ENCODE results near the gene OR5C1.

OR5C1 gene

GRCh38 chr9:122779181-122779580 lies 9.6 kb upstream of the OR5C1 start:
- TF ChIP-seq YY1 (tag by site-specific recombination; IDR thresholded peaks at IDR 0.05) = no peak
- no peak for TF ChIP-seq ZNF530 (tag by site-specific recombination; IDR thresholded peaks at IDR 0.05; ENCODE audit: low read depth)
- TF ChIP-seq ZNF112 (tag by site-specific recombination; IDR thresholded peaks at IDR 0.05) = no peak
- no peak for TF ChIP-seq ZFP37 (tag by site-specific recombination; IDR thresholded peaks at IDR 0.05)
- TF ChIP-seq ZNF266 (tag by site-specific recombination; IDR thresholded peaks at IDR 0.05; ENCODE audit: low read depth) = no peak
- no peak for TF ChIP-seq ZBTB21 (tag by site-specific recombination; IDR thresholded peaks at IDR 0.05)
- no peak for TF ChIP-seq ZNF692 (tag by site-specific recombination; IDR thresholded peaks at IDR 0.05)
- no peak for TF ChIP-seq ZNF513 (tag by site-specific recombination; IDR thresholded peaks at IDR 0.05)
- no peak for TF ChIP-seq BCL11B (tag by site-specific recombination; IDR thresholded peaks at IDR 0.05; ENCODE audit: low read depth)
- no peak for TF ChIP-seq PRDM4 (tag by site-specific recombination; IDR thresholded peaks at IDR 0.05)
- TF ChIP-seq ZNF548 (tag by site-specific recombination; IDR thresholded peaks at IDR 0.05) = no peak
- Histone ChIP-seq H3K9me3 (ENCODE audit: control insufficient read depth, insufficient read depth, low read depth, low read length) (no peaks in the 10 kb centered on the region), H3K4me1 (ENCODE audit: control insufficient read depth, insufficient read depth, low read length) (no peaks in the 10 kb centered on the region), H3K27ac (ENCODE audit: extremely low read depth, low read depth, low read length) (no peak overlapping the region), H3K36me3 (ENCODE audit: control insufficient read depth in 2 of 2, insufficient read depth in 1 of 2, low read length in 2 of 2) (no peaks in the 10 kb centered on the region), H3K4me3 (ENCODE audit: low read depth, low read length) (no peak overlapping the region)
- ChIA-PET POLR2A (interaction anchor here (0.6 kb wide), 1 partner anchor 20 kb away, joined by 3 read pairs; no protein-coding TSS in a partner anchor), CTCF (interaction anchor here (1.0 to 2.0 kb wide), 4 partner anchors 29 to 680 kb away, joined by 3 to 7 read pairs (median 4); no protein-coding TSS in a partner anchor)

- TF ChIP-seq ZNF560 (tag by site-specific recombination; IDR thresholded peaks at IDR 0.05; ENCODE audit: borderline replicate concordance) = no peak
- no peak for TF ChIP-seq ZNF558 (tag by site-specific recombination; IDR thresholded peaks at IDR 0.05)
- TF ChIP-seq ZNF555 (tag by site-specific recombination; conservative IDR thresholded peaks at IDR 0.05) = no peak
- TF ChIP-seq ZNF184 (tag by site-specific recombination; IDR thresholded peaks at IDR 0.05) = no peak
- ChIA-PET CTCF (no interaction called here), POLR2A (no interaction called here)
- H3K4me1 ChIP-seq (ENCODE audit: control insufficient read depth, insufficient read depth, low read length) = no peaks in the 10 kb centered on the region
- no peak overlapping the region for H3K4me3 ChIP-seq (ENCODE audit: low read depth, low read length)
- H3K27ac ChIP-seq (ENCODE audit: extremely low read depth, low read depth, low read length) = no peak overlapping the region
- no peaks in the 10 kb centered on the region for H3K9me3 ChIP-seq (ENCODE audit: control insufficient read depth, insufficient read depth, low read depth, low read length)
- no peaks in the 10 kb centered on the region for H3K36me3 ChIP-seq (ENCODE audit: control insufficient read depth in 2 of 2, insufficient read depth in 1 of 2, low read length in 2 of 2)
Measured at GRCh38 chr9:122780026-122780425, 8.7 kb upstream of the OR5C1 start.

- Histone ChIP-seq H3K4me1 (ENCODE audit: control insufficient read depth, insufficient read depth, low read length) (no peaks in the 10 kb centered on the region), H3K4me3 (ENCODE audit: low read depth, low read length) (no peak overlapping the region), H3K27ac (ENCODE audit: extremely low read depth, low read depth, low read length) (no peak overlapping the region), H3K9me3 (ENCODE audit: control insufficient read depth, insufficient read depth, low read depth, low read length) (no peaks in the 10 kb centered on the region), H3K36me3 (ENCODE audit: control insufficient read depth in 2 of 2, insufficient read depth in 1 of 2, low read length in 2 of 2) (no peaks in the 10 kb centered on the region)
- ChIA-PET POLR2A (interaction anchor here (0.7 kb wide), 1 partner anchor 9 kb away, joined by 7 read pairs; no protein-coding TSS in a partner anchor), CTCF (interaction anchor here (0.7 kb wide), 1 partner anchor 1464 kb away, joined by 3 read pairs; no protein-coding TSS in a partner anchor)
- no peak for TF ChIP-seq SP2 (tag by site-specific recombination; IDR thresholded peaks at IDR 0.05)
- TF ChIP-seq HOXC10 (CRISPR knock-in tag; IDR thresholded peaks at IDR 0.05) = no peak
- no peak for TF ChIP-seq ZNF354C (tag by site-specific recombination; IDR thresholded peaks at IDR 0.05; ENCODE audit: borderline replicate concordance, low read depth)
- TF ChIP-seq ZNF513 (tag by site-specific recombination; IDR thresholded peaks at IDR 0.05) = no peak
- TF ChIP-seq ZNF791 (tag by site-specific recombination; IDR thresholded peaks at IDR 0.05) = no peak
- no peak for TF ChIP-seq TSHZ1 (tag by site-specific recombination; IDR thresholded peaks at IDR 0.05; ENCODE audit: borderline replicate concordance)
- no peak for TF ChIP-seq MYNN (tag by site-specific recombination; IDR thresholded peaks at IDR 0.05; ENCODE audit: borderline replicate concordance)
Measured at GRCh38 chr9:122781671-122782070, 7.1 kb upstream of the OR5C1 start.
